Subcutaneous adipose tissue (tissue), 4 donors: ENCODE measurements around the gene MS4A13. TPM values are rescaled to one million over a fixed set of nuclear protein-coding genes. Genes with fewer than 3 reads are reported as not detected.

Source experiments
- CTCF ChIP-seq: fragments of 450-650 bp; IDR thresholded peaks from one replicate; pipeline ENCODE4 v1.5.1; 2016; ENCODE audit warnings: low read depth, mild to moderate bottlenecking, control low read depth, antibody characterized with exemption, moderate library complexity
- total RNA-seq, 4 donors: library from RNA; depleted of rRNA; stranded (reverse); fragments of >200 nt; gene quantifications; one replicate each; pipeline ENCODE4 v1.1.0, GENCODE V29; 2016

MS4A13 gene
- total RNA-seq, 4 donors from 2014 or later, result not detected

DNA sequence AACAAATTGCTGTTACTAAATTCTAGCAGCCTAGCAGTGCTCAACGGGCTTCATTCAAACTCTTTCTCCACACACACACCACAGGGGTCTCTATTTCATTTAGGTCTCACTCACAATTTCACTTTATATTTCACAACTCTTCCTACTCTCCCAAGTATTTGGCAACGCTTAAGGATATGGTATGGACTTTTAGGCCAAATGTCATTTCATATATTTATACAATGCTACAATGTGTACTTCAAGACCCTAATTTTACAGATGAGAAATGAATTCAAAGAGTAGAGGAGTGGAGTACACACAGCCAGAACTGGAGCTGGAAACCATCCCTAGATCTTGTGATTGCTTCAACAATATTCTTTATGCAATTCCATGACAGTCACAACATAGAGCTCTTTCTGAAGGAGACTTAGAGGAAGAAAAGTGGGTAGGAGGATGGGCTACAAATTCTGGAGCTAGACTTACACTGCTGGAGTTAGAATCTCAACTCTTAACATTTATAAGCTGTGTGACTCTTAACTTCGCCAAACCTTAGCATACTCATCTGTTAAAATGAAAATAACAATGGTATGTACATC is 2.5 kb upstream of the MS4A13 start:
- TF ChIP-seq CTCF, result no peak

DNA sequence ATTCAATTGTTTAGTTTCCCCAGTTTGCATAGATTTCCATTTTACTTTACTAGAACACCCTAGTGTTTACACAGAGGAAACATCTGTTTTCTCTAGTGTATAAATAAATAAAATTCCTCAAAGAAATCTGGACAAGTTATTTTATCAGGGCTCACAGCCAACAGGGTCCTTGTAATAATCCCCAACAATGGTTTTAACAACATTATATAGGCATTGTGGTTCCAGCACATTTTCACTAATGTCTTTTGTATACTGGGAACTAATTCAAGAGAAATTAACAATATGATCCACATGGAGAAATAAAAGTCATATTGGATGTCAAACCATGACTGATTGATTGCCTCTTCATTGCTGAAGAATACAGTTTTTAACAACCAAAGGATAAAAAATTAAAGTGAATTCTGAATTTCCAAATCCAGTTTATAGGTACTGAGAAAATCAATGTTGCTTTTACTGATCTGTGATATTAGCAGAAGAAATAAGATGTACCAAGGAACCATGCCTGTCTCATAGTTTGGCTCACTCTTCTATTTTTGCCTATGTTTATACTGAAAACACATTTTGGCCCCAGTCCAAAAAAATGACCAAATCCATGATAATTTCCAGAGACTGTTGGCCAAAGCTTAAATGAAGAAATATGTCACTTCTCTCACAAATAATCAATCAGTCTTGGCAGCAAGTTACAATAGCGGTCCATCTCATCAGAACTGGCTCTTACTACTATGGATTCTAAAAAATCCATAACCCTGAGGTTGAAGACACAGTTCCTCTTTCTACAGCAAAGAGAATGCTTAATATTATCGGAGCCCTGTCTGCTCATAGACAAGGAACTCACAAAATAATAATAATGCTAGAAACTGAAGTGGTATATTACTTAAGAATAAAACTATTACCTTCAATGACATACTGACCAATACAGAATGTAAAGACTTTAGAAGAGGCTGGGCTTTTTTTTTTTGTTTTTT is 1.4 kb upstream of the MS4A13 start:
- TF ChIP-seq CTCF, result no peak

- TF ChIP-seq CTCF, result no peak
These were observed 13.3 kb downstream of the MS4A13 start for GRCh38 chr11:60528465-60528864.

DNA sequence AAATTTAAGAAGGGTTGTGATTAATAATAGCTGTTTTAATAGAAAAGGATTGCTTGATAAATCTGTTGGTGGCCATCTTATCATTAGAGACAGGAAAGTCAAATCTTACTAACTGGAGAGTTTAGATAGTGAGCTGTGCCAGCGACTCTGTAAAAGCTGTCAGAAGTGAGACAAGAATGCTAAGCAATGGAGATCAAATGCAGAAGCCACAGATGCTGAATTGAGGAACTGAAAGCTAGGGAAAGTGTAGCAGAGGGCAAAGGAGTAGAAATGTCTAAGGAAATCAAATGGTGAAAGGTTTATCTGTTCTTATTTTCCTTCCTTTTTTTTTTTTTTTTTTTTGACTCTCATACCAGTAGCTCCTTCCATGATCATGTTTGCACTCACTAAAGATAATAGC is 13.7 kb downstream of the MS4A13 start:
- TF ChIP-seq CTCF, result no peak

DNA sequence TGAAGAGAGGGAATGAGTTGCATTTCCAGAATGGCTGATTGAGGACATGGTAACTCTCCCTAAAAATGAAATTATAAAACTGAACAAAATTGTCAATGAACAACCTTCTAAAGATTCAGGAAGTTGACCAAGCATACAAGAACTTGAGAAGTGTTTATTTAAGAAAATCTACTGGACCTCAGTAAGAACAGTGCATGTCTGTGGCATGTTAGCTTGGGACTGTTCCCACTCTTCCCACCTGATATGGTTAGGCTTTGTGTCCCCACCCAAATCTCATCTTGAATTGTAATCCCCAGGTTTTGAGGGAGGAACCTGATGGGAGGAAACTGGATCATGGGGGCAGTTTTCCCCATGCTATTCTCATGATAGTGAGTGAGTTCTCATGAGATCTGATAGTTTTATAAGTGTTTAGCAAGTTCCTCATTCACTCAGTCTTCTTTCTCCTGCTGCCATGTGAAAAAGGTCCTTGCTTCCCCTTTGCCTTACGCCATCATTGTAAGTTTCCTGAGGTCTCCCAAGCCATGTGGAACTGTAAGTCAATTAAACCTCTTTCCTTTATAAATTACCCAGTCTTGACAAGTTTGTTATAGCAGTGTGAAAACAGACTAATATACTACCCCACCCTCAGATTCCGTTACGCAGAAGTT is 15.4 kb downstream of the MS4A13 start:
- TF ChIP-seq CTCF, result no peak

DNA sequence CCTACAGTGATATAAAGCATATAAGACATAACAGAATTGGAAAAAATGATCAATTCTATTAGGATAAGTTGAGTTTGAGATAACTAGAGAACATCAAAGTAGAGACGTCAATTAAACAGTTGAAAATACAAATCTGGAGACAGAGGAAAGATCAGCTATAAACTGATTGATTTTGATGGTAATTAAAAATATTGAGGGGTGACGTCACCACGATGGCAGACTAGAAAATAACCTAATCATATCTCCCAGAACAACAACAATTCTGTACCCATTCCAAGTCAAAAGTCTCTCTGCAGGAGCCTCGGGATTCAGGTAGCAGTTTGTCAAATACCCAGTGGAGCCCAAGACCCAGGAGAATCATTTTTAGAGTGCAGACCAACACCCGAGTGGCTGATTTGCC is 28.9 kb downstream of the MS4A13 start:
- no peak for TF ChIP-seq CTCF

DNA sequence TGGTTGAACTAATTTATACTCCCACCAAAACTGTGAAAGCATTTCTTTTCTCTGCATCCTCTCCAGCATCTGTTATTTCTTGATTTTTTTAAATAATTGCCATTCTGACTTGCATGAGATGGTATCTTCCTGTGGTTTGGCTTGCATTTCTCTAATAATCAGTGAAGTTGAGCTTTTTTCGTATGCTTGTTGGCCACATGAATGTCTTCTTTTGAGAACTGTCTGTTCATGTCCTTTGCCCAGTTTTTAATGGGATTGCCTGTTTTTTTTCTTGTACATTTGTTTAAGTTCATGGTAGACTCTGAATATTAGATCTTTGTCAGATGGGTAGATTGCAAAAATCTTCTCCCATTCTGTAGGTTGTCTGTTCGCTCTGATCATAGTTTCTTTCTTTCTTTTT is 46.1 kb downstream of the MS4A13 start:
- no peak for TF ChIP-seq CTCF
